ENCODE measurements around the gene MED23.
"Not testable (repeated sequence)": the region's sequence is repeated elsewhere in the genome, so short reads cannot be mapped to it uniquely, and the experiment has no call there.

The MED23 gene

DNA sequence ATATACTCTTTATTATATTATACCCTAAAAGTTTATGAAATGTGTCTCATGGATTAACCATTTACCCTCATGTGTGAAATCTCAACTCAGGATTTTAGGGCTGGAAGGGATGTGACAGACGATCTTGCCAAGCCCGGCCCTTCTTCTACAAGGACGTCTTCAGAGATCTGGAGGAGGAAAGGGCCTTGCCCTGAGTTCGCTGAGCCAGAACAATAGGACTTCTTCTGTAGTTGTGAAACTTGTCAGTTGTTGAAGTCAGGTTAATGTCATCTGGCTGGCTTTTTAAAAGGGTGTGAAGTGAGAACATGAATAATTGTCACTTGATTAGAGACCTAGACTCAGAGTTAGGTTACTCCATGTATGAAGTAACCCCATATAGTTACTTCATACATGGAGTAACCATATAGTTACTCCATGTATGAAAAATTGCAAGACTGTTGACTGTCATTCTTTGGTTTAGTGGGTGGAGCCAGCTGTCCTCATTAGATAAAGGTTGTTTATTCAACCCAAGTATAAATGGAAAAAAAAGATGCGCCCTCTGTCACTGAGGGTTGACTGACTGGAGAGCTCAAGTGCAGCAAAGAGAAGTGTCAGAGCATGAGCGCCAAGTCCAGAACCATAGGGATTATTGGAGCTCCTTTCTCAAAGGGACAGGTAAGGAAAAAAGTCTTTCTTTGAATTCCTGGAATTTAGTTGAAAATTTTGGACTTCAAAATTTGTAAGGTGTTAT is 55.2 kb downstream of the MED23 start, which contains the start of gene ARG1:
TSS of gene ARG1 (plus strand) at position 541 of the 730 bp plus-strand sequence. CDS start at position 598, 57 bp downstream.
- no peak for DNase-seq (ENCODE audit: low read depth)

DNA sequence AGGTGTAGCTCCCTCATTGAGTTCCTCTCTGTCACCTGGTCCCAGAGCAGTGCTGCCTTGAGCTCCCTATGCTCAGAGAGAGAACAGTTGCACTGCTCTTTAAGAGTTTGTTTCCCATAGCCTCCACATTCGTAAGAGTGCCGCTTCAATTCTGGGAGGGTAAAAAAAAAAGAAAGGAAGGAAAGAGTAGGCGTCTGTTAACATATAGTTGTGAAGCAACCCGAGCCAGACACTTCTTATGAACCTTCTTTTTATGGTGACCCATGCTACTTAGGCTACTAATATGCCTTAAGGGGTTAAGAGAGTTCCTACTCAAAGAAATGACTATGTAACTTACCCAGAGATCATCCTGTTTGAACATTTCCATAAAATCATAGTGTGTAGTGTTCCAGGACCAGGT is 59.3 kb downstream of the MED23 start:
- DNase-seq (ENCODE audit: low read depth), result no peak

DNA sequence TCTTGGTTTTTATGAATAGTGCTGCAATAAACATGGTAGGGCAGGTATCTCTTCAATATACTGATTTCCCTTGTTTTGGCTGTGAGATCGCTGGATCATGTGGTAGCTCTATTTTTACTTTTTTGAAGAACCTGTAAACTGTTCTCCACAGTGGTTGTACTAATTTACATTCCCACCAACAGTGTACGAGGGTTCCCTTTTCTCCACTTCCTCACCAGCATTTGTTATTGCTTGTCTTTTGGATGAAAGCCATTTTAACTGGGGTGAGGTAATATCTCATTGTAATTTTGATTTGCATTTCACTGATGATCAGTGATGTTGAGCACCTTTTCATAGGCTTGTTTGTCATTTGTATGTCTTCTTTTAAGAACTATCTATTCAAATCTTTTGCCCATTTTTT is 63.0 kb downstream of the MED23 start:
- no peak for DNase-seq (ENCODE audit: low read depth)

DNA sequence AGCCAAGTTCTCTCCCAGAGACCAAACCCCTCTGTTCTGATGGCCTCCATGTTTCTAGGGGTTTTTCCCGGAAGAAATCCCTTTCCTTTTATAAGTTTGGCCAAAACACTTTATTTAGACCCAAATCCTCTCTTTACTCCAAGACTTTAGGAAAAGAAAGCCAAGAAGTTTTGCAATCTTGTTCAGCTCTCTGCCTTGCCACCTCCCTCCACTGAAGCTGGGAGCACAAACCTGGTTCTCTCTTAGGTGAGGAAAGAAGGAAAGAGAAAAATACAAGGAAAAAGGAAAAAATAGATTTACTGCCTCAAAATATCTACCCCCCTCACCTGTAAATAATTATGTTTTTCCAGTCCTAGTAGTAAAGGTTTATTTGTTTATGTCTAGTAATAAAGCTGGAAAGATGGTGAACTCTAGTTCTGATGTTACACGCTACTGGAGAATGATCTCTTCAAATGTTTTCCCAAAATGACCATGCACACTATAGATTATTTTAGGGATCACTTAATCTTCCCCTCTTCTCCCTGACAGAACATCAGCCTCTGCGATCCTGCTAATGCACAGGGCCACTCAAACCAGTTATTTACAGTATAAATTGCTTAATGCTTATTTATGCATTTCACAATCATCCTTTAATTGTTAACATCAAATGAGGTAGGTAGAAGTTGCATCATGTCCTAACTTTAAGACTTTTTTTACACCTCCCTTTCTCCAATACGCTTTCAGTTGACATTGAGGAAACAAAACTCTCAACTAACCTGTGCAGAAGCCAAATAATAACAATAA is 65.9 kb downstream of the MED23 start:
- no peak for DNase-seq (ENCODE audit: low read depth)

DNA sequence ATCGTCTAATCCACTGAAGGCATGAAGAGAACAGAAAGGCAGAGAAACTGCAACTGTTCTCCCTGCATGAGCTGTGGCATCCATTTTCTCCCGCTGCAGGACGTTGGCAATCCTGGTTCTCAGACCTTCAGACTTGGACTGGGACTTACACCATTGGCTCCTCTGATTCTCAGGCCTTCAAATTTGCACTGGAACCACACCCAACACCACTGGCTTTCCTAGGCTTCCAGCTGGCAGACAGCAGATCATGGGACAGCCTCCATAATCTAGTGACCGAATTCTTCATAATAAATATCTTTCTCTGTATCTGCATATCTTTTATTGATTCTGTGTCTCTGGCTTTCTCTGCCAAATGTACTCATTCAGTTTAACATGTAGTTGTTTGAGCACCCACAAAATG is 69.1 kb downstream of the MED23 start:
- DNase-seq (ENCODE audit: low read depth), result no peak

DNA sequence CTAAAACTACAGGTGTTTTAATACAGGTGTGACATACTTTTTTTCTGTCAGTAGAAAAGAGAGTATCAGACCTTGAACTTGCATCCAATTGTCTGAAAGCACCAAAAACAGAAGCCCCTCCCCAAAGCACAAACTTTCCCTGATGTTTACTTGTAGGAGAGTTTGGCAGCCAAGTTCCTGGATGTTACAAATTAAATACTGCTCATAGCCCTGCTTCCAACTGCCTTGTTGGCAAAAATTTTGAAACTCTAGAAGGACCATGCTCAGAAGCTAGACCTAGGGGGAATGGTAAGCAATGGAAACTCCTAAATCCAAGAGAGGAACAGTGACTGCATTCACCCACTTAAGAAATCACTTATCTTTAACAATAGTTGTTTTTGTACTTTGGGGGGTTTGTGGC is 72.0 kb downstream of the MED23 start:
- peak; percentile 54 for DNase-seq (ENCODE audit: low read depth)

DNA sequence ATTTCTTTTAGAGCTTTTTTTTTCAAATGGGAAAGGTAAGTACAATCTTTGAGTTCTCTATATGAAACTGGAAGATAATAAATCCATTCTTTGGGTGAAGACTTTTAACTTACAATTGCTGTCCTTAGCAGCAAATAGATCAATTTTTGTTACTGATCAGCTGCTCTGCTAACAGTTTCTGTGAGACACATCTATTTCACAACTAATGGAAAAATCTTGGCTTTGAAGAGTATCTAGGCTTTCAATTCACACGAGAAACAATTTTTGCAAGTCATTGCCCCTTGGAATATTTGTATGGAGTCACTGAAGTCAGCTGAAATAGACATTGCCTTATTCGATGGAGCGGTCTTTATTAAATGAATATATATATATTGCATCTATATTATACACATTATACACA is 75.5 kb downstream of the MED23 start:
- DNase-seq (ENCODE audit: low read depth), result no peak

DNA sequence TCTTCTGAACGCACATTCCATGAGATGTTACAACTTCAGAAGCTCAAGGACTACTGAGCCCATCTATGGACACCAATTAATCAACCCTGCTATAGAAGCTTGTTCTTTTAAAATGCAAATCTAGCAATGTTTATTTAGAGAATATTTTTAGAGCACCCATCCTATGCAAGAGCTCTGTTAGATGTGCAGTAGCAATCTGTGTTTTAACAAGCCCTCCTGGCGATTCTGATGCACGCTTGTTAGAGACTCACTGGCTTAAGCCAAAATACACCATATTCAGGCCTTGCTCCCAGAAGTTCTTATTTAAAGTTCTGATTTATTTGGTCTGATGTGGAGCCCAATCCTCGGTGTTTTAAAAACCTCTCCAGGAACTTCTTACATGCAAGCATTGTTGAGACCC is 76.1 kb downstream of the MED23 start:
- DNase-seq (ENCODE audit: low read depth), result no peak

DNA sequence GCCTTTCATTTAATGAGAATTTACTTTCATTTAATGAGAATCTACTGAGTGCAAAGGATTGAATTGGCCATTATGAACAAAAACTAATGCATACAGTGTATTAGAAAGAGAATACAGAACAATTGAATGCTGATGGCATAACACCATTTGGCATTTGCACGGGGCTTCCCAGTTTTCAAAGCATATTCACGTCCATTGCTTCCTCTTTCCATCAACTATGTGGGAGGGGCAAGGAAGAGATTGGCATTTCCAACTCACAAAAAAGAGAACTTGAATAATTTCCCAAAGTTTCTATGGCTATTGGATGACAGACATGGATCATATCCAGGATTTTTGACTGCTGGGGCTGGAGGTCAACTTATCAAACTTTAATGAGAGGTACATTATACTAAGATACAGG is 78.2 kb downstream of the MED23 start:
- DNase-seq (ENCODE audit: low read depth), result no peak

DNA sequence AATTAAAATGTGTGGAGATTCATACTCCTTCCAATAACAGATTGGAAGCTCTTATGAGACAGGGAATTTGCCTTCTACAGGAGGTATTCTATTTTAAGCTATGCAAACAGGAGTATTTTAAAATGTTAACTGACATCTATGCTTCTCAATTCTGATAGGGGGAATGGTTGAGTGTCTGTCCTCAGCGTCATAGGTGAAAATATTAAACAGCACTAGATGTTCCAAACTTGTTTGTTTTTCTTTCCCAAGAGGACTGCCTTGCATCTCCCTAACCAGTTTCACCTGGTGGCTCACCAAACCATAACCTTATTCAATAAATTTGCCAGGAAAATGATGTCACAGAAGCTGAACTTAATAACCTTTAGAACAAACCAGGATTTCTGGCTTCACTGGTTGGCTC is 79.6 kb downstream of the MED23 start:
- no peak for DNase-seq (ENCODE audit: low read depth)

DNA sequence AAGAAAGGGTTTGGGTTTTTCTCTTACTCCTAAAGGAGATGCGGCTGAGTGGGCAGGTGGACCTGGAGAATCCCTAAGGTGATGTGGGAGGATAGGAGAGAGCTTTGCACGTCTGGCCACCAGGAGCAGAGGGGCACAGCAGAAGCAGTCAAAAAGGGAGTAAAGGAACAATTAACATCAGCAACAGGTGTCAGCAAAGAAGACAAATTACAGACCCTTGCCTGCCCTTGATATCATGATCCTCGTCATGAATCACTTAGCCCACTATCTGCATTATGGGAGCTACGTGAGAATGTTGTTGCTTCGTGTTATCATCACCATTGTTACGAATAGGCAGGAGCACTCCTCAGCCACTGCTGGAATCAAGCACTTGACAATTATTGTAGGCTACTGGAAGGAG is 80.6 kb downstream of the MED23 start:
- no peak for DNase-seq (ENCODE audit: low read depth)

DNA sequence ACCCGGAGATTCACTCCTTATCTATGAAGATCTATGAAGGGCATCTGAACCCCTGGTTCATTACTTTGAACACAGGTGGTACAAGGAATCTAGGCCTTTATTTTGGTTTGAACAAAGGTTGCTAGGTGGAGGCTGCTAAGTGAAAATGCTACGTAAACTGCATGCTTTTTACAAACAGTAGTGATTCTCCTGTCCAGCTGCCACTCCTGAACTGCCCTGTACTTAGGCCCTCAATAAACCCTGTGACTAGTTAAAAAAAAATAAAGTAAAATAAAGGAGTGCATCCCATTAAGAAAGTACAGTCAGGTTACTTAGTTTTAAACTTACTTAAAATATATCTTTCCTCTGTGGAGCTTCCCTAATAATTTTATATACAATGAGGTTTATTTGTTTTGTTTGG is 82.7 kb downstream of the MED23 start:
- DNase-seq (ENCODE audit: low read depth), result no peak

DNA sequence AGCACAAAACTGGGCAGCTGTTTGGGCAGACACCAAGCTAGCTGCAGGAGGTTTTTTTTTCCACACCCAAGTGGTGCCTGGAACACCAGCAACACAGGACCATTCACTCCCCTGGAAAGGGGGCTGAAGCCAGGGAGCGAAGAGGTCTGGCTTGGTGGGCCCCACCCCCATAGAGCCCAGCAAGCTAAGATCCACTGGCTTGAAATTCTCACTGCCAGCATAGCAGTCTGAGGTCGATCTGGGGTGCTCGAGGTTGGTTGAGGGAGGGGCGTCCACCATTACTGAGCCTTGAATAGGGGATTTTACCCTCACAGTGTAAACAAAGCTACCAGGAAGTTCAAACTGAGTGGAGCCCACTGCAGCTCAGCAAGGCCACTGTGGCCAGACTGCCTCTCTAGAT is 89.4 kb downstream of the MED23 start:
- DNase-seq (ENCODE audit: low read depth), result not testable (repeated sequence)

DNA sequence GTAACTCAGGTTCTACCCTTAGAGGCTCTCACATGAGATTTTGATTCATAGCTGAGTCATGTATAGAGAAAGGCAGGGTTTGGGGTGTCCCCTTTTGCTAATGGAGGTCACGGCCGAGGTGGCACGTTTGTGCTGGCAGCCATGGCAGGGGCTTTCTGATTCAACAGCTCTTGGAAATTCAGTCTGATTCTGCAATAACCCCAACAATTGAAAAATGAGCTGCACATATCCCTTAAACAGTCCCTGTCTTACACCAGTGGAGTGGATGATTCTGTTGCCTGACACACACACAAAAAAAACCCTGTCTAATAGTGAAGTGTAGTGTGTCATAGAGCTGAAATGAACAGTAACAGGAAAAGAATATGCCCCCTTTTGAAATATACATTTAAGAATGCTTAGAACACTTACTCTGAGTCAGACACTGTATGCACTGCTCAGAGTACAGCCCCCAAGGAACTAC is 95.4 kb downstream of the MED23 start:
- DNase-seq (ENCODE audit: low read depth), result no peak

DNA sequence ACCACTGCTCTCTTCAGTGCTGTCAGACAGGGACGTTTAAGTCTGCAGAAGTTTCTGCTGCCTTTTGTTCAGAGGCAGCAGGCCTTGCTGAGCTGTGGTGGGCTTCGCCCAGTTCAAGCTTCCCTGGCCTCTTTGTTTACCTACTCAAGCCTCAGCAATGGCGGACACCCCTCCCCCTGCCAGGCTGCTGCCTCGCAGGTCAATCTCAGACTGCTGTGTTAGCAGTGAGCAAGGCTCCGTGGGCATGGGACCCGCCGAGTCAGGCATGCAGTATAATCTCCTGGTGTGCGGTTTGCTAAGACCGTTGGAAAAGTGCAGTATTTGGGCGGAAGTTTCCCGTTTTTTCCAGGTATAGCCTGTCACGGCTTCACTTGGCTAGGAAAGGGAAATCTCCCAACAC is 96.4 kb downstream of the MED23 start:
- not testable (repeated sequence) for DNase-seq (ENCODE audit: low read depth)

DNA sequence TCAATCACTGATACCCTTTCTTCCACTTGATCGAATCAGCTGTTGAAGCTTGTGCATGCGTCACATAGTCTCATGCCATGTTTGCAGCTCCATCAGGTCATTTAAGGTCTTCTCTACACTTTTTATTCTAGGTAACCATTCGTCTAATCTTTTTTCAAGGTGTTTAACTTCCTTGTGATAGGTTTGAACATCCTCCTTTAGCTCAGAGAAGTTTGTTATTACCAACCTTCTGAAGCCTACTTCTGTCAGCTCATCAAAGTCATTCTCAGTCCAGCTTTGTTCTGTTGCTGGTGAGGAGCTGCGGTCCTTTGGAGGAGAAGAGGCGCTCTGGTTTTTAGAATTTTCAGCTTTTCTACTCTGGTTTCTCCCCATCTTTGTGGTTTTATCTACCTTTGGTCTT is 97.1 kb downstream of the MED23 start:
- DNase-seq (ENCODE audit: low read depth), result not testable (repeated sequence)

DNA sequence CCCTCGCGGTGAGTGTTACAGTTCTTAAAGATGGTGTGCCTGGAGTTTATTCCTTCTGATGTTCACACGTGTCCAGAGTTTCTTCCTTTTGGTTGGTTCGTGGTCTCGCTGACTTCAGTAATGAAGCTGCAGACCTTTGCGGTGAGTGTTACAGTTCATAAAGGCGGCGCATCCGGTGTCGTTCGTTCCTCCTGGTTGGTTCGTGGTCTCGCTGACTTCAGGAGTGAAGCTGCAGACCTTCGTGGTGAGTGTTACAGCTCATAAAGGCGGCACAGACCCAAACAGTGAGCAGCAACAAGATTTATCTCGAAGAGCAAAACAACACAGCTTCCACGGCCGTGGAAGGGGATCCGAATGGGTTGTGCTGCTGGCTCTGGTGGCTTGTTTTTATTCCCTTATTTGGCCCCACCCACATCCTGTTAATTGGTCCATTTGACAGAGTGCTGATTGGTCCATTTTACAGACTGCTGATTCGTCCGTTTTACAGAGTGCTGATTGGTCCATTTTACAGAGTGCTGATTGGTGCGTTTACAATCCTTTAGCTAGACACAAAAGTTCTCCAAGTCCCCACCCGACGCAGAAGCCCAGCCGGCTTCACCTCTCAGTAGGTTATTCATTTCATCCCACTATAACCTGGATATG is 103.2 kb downstream of the MED23 start:
- DNase-seq (ENCODE audit: low read depth), result no peak

DNA sequence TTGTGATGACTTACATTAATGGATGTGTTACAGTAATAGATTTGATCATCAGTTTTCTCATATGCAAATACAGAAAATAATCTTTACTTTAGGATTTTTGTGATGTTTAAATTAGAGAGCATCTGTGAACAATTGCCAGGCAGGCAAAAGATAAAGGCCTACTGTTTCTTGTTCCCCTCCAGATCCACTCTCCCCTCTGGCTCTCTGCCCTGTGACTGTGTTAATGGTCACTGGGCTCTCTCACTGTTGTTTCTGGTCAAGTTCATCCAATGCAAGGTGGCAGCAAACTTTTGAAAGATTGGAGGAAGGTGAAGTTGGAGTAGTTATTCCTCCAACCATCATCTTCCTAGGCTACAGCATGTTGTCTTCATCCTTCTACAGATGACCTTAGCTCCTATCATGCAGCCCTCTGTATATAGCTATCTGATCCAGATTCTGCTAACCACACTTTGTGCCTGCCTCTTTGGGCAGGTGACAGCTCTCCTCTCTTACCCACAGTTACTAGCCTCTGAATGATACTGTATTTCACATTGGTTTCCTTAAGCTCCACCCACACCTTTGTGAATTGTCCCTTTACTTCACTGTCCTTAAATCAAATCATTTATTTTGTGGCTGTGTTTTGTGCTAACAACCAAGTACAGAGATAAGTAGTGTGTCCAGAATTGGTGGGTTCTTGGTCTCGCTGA is 103.9 kb downstream of the MED23 start:
- no peak for DNase-seq (ENCODE audit: low read depth)

All from fibroblast of gingiva (primary cell).